GM23338 (cell line): Measurements from ENCODE around the gene TRPM3. TPM values are rescaled to one million over a fixed set of nuclear protein-coding genes. Genes with fewer than 3 reads are reported as not detected.

ENCODE experiments used
- ATAC-seq: fragments of 200-7000 bp; cut with Tn5 transposase; 3 replicates; pipeline ENCODE4 v1.9.1; 2020
- DNase-seq: peaks from one replicate; pipeline ENCODE4 v3.0.0-alpha.2; 2015; ENCODE audit warnings: low spot score
- H2AFZ ChIP-seq: fragments of 200-600 bp; sonication (generic); 2 replicates; pipeline ENCODE4 v1.8.0; 2016; ENCODE audit warnings: antibody characterized with exemption, mild to moderate bottlenecking, moderate library complexity
- H3F3A ChIP-seq: fragments of 200-600 bp; sonication (generic); replicated peaks from 2 replicates; pipeline ENCODE4 v1.8.0; 2017; ENCODE audit warnings: antibody characterized with exemption, mixed run types, low read depth
- H3K27ac ChIP-seq: fragments of 200-600 bp; sonication (generic); 2 replicates; pipeline ENCODE4 v1.6.1; 2016; ENCODE audit warnings: low read depth
- H3K27me3 ChIP-seq: fragments of 200-600 bp; sonication (generic); 2 replicates; pipeline ENCODE4 v1.8.0; 2016; ENCODE audit warnings: mild to moderate bottlenecking, mixed run types, moderate library complexity; ENCODE audit not compliant: insufficient read depth
- H3K36me3 ChIP-seq: fragments of 200-600 bp; sonication (generic); 2 replicates; pipeline ENCODE4 v1.8.0; 2016; ENCODE audit warnings: mild to moderate bottlenecking; ENCODE audit not compliant: insufficient read depth
- H3K4me1 ChIP-seq: fragments of 200-600 bp; sonication (generic); 2 replicates; pipeline ENCODE4 v1.8.0; 2016; ENCODE audit warnings: mild to moderate bottlenecking, moderate library complexity; ENCODE audit not compliant: insufficient read depth
- H3K4me2 ChIP-seq: fragments of 200-600 bp; sonication (generic); 2 replicates; pipeline ENCODE4 v1.7.1; 2017; ENCODE audit warnings: mixed run types
- H3K4me3 ChIP-seq: fragments of 200-600 bp; sonication (generic); 2 replicates; pipeline ENCODE4 v1.6.1; 2016; ENCODE audit warnings: mixed run types
- H3K79me2 ChIP-seq: fragments of 200-600 bp; sonication (generic); replicated peaks from 2 replicates; pipeline ENCODE4 v1.8.0; 2017; ENCODE audit warnings: mild to moderate bottlenecking; ENCODE audit not compliant: insufficient read depth
- H3K9me2 ChIP-seq: fragments of 200-600 bp; sonication (generic); 2 replicates; pipeline ENCODE4 v1.8.0; 2017; ENCODE audit not compliant: insufficient read depth
- H4K20me1 ChIP-seq: fragments of 200-600 bp; sonication (generic); replicated peaks from 2 replicates; pipeline ENCODE4 v1.8.0; 2017; ENCODE audit warnings: mild to moderate bottlenecking; ENCODE audit not compliant: insufficient read depth
- H3K27ac Mint-ChIP-seq: 2 replicates; pipeline ENCODE4 v1.8.0; 2020; ENCODE audit warnings: inconsistent platforms, mild to moderate bottlenecking, moderate library complexity, mixed read lengths
- H3K27me3 Mint-ChIP-seq: 3 replicates; pipeline ENCODE4 v1.8.0; 2022; ENCODE audit warnings: low read depth, mild to moderate bottlenecking, moderate library complexity, mixed read lengths, inconsistent platforms; ENCODE audit not compliant: insufficient read depth, poor library complexity
- H3K36me3 Mint-ChIP-seq: 3 replicates; pipeline ENCODE4 v1.8.0; 2021; ENCODE audit warnings: low read depth, mild to moderate bottlenecking, inconsistent platforms, moderate library complexity, mixed read lengths
- H3K4me1 Mint-ChIP-seq: 3 replicates; pipeline ENCODE4 v1.8.0; 2020; ENCODE audit warnings: mild to moderate bottlenecking, inconsistent platforms, mixed read lengths
- H3K4me3 Mint-ChIP-seq: 3 replicates; pipeline ENCODE4 v1.8.0; 2021; ENCODE audit warnings: moderate library complexity, mild to moderate bottlenecking, inconsistent platforms, mixed read lengths
- H3K9me3 Mint-ChIP-seq: 3 replicates; pipeline ENCODE4 v1.8.0; 2020; ENCODE audit warnings: moderate library complexity, mild to moderate bottlenecking, inconsistent platforms, mixed read lengths
- CREB1 ChIP-seq: fragments of 250-450 bp; sonication (Bioruptor Pico); IDR thresholded peaks from 2 replicates; pipeline ENCODE4 v1.5.0; 2020; ENCODE audit warnings: low read depth, mild to moderate bottlenecking, moderate library complexity
- CTCF ChIP-seq, 2 experiments: fragments of 200-600 bp in 1 of 2; sonication (generic) in 1 of 2; conservative IDR thresholded peaks; 2 replicates each; pipeline versions ENCODE4 v1.5.1 to v1.6.1; 2016 to 2017; ENCODE audit warnings: antibody characterized with exemption in 2 of 2, low read depth in 2 of 2, mild to moderate bottlenecking in 2 of 2, moderate library complexity in 1 of 2
- NANOG ChIP-seq: IDR thresholded peaks from 2 replicates; pipeline ENCODE4 v1.6.1; 2016; ENCODE audit warnings: antibody characterized with exemption, borderline replicate concordance
- POLR2AphosphoS5 ChIP-seq: IDR thresholded peaks from 2 replicates; pipeline ENCODE4 v1.6.1; 2016; ENCODE audit warnings: antibody characterized with exemption, low read depth
- STAT1 ChIP-seq: IDR thresholded peaks from one replicate; pipeline ENCODE4 v1.6.1; 2016; ENCODE audit warnings: antibody characterized with exemption; ENCODE audit not compliant: unreplicated experiment
- ZNF114 ChIP-seq: fragments of 250-450 bp; sonication (Bioruptor Pico); IDR thresholded peaks from 2 replicates; pipeline ENCODE4 v1.5.0; 2020; ENCODE audit warnings: mild to moderate bottlenecking, moderate library complexity
- ZNF331 ChIP-seq: fragments of 250-450 bp; sonication (Bioruptor Pico); IDR thresholded peaks from 2 replicates; pipeline ENCODE4 v1.5.0; 2020; ENCODE audit warnings: low read depth, mild to moderate bottlenecking, moderate library complexity
- polyA plus RNA-seq: library from polyadenylated mRNA; unstranded; fragments of >200 nt; fragmentation: Nextera tagmentation; extraction: Ambion mirVana; gene quantifications from 2 replicates; pipeline ENCODE4 v1.2.1, GENCODE V29; 2016
- total RNA-seq: library from RNA; depleted of rRNA; stranded (reverse); fragments of >200 nt; shearing (Covaris generic); gene quantifications from 2 replicates; pipeline ENCODE4 v1.2.3, GENCODE V29; 2014
- TF ChIP-seq, protein P1 (sequence below): IDR thresholded peaks from one replicate; pipeline ENCODE4 v1.6.1; 2018; ENCODE audit warnings: antibody characterized with exemption; ENCODE audit not compliant: unreplicated experiment

TRPM3 gene
- total and polyA plus RNA-seq, 2 experiments from 2014 or later, result 2.8 to 8.2 TPM

DNA sequence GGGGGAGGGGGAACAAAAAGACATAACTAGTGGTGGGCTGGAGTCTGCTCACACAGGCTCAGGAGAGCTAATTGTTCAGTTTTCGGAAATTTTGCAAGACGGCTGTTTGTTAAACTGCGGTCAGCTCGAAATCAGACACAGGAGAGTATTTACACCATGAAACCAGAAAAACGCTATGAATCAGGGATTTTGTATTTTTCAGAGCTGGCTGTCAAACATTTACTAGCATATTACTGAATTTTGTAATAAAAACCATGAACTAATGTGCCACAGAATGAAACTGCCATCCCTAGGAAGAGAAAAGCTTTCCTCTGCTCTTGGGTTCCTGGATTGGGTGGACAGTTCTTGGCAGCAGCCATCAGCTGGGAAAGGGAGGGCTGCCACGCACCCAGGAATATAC lies 45.3 kb downstream of the TRPM3 start:
- Histone ChIP-seq H3K79me2 (no peaks in the 10 kb centered on the region; the same call in 1 of the 2 replicates), H4K20me1 (no peaks in the 10 kb centered on the region), H3K4me1 (peaks cover 15% of the 10 kb centered on the region), H3K36me3 (no peaks in the 10 kb centered on the region), H3F3A (no peaks in the 10 kb centered on the region), H3K4me2 (no peak overlapping the region), H3K4me3 (no peak overlapping the region), H3K27me3 (no peaks in the 10 kb centered on the region), H3K9me2 (peaks cover 4% of the 10 kb centered on the region; the same call in 1 of the 2 replicates), H2AFZ (no peak overlapping the region), H3K27ac (no peak overlapping the region)
- no peak overlapping the region for H3K27ac Mint-ChIP-seq
- no peak for DNase-seq
- TF ChIP-seq NANOG, result no peak
- no peak for TF ChIP-seq CREB1 (CRISPR knock-in tag)
- no peak for TF ChIP-seq ZNF331 (CRISPR knock-in tag)
- no peak for TF ChIP-seq POLR2AphosphoS5
- TF ChIP-seq, protein P1, sequence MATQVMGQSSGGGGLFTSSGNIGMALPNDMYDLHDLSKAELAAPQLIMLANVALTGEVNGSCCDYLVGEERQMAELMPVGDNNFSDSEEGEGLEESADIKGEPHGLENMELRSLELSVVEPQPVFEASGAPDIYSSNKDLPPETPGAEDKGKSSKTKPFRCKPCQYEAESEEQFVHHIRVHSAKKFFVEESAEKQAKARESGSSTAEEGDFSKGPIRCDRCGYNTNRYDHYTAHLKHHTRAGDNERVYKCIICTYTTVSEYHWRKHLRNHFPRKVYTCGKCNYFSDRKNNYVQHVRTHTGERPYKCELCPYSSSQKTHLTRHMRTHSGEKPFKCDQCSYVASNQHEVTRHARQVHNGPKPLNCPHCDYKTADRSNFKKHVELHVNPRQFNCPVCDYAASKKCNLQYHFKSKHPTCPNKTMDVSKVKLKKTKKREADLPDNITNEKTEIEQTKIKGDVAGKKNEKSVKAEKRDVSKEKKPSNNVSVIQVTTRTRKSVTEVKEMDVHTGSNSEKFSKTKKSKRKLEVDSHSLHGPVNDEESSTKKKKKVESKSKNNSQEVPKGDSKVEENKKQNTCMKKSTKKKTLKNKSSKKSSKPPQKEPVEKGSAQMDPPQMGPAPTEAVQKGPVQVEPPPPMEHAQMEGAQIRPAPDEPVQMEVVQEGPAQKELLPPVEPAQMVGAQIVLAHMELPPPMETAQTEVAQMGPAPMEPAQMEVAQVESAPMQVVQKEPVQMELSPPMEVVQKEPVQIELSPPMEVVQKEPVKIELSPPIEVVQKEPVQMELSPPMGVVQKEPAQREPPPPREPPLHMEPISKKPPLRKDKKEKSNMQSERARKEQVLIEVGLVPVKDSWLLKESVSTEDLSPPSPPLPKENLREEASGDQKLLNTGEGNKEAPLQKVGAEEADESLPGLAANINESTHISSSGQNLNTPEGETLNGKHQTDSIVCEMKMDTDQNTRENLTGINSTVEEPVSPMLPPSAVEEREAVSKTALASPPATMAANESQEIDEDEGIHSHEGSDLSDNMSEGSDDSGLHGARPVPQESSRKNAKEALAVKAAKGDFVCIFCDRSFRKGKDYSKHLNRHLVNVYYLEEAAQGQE, result no peak
- TF ChIP-seq CTCF (conservative IDR thresholded peaks at IDR 0.05; ENCODE audit: low read depth in 2 of 2), result no peak
- TF ChIP-seq STAT1, result no peak
- no peaks in the 10 kb centered on the region for H3K36me3 Mint-ChIP-seq
- H3K9me3 Mint-ChIP-seq, result no peaks in the 10 kb centered on the region
- peaks cover 4% of the 10 kb centered on the region for H3K27me3 Mint-ChIP-seq
- peaks cover 23% of the 10 kb centered on the region for H3K4me1 Mint-ChIP-seq
- ATAC-seq, result peak; percentile 40; the same call in 2 of the 3 replicates
- no peak overlapping the region for H3K4me3 Mint-ChIP-seq

GRCh38 chr9:71073494-71073893 lies 47.9 kb downstream of the TRPM3 start:
- Mint-ChIP-seq H3K27ac (no peak overlapping the region), H3K9me3 (no peaks in the 10 kb centered on the region), H3K36me3 (no peaks in the 10 kb centered on the region), H3K27me3 (peaks cover 2% of the 10 kb centered on the region), H3K4me1 (peaks cover 16% of the 10 kb centered on the region), H3K4me3 (no peak overlapping the region)
- Histone ChIP-seq H3K4me2 (no peak overlapping the region), H4K20me1 (no peaks in the 10 kb centered on the region), H3K4me3 (no peak overlapping the region), H2AFZ (no peak overlapping the region), H3F3A (no peaks in the 10 kb centered on the region), H3K4me1 (peaks cover 14% of the 10 kb centered on the region), H3K36me3 (no peaks in the 10 kb centered on the region), H3K9me2 (no peaks in the 10 kb centered on the region; the same call in 1 of the 2 replicates), H3K27ac (no peak overlapping the region), H3K27me3 (no peaks in the 10 kb centered on the region), H3K79me2 (no peaks in the 10 kb centered on the region; the same call in 1 of the 2 replicates)
- no peak for TF ChIP-seq ZNF114
- ATAC-seq (no peak), DNase-seq (no peak)
